Frontal cortex (tissue), 4 donors: Measurements from ENCODE around the gene SYNPO2. TPM values are rescaled to one million over a fixed set of nuclear protein-coding genes. Genes with fewer than 3 reads are reported as not detected.
"Not testable (repeated sequence)": the region's sequence is repeated elsewhere in the genome, so short reads cannot be mapped to it uniquely, and the experiment has no call there.

Experiments used
- DNase-seq, 2 donors: peaks; one replicate each; pipeline ENCODE4 v3.0.0; 2012; ENCODE audit warnings: low spot score in 2 of 2
- FAIRE-seq: peaks from 2 replicates; lab custom pipeline; 2012; peaks lifted over from hg19 to GRCh38; lab: Jason Lieb, UNC
- total RNA-seq: library from RNA; depleted of rRNA; stranded (reverse); fragments of >200 nt; gene quantifications from one replicate; pipeline ENCODE4 v1.2.3, GENCODE V29; 2014
- donor health status: control.
- donor health status: control.
- donor health status: control.

The SYNPO2 gene
- total RNA-seq, 1 donor from 2014 or later = 1.6 TPM

DNA sequence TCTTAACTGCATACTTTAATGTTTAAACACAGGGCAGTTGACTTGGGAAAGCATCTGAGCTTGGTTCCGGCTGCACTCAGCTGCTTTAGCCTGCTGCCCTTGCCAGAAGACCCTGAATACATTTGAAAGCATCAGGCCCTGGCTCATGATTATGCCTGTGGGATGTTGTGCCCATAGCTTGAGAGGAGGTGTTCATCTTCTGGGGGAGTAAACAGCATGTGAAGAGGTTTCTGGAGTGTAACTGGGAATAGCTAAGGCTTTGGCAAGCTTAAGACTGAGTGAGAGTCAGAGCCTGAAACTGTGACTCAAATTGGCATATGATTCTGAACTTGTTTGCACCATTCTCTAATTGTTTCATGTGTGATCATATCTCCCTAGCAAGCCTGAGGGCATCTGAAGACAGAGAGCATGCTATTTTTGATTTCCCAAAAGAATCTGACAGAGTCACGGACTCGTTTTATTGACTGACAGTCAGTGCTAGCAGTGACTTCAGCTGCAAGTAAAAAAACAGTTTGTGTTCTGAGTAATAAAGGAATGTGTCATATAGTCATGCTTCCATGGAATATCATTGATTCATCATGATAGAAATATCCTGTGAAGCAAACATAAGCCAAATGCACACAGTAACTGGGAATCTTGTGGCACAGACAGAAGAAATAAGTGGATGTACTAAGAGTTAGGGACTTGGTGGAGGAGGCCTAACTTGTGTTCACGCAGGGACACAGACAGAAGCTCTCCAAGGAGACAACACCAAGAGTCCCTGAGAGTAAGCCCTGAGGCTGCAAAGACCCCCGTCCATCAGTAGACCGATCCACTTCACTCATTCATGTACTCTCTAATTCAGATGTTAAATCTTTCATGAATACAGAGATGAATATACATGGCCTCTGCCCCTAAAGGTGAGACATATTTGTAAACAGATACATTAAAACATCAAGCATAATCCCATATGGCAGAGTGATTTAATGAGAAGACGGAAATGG, 100.7 kb downstream of the SYNPO2 start:
- FAIRE-seq (no peak), DNase-seq (no peak)

DNA sequence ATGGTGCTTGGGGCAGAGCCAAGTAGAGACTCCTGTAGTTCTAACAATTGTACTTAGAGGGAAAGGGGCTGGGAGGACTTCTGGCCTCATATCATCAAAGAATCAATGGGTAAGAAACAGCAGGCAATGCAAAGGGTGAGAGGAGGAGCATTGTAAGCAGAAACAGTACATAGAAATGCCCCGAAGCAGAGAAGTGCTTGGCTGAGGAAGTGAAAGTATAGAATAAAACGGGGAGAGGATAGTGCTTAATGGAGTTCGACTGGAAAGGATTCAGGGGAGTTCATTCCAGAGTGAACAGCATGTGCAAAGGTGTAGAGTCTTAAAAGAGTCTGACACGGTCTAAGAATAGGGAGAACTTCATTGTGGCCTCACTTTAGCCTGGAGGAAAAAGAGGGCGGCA, 103.0 kb downstream of the SYNPO2 start:
- no peak for DNase-seq
- no peak for FAIRE-seq

DNA sequence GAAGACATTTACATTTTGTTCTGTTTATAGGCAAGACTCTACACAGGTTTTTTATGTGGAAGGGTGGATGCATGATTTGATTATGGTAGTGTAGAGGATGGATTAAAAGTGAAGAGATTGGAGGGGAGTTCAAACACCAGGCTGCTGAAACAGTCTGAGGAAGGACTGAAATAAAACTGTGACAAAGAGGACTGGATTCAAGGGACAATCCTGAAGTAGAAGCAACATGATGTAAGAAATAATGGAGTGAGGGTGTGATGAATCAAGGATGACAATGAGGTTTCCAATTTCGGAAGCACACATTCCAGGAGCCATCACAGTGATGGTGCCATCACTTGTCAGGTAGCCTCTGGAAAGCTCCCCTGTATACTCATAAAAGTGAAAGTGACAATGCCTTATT, 103.5 kb downstream of the SYNPO2 start:
- no peak for DNase-seq
- no peak for FAIRE-seq

DNA sequence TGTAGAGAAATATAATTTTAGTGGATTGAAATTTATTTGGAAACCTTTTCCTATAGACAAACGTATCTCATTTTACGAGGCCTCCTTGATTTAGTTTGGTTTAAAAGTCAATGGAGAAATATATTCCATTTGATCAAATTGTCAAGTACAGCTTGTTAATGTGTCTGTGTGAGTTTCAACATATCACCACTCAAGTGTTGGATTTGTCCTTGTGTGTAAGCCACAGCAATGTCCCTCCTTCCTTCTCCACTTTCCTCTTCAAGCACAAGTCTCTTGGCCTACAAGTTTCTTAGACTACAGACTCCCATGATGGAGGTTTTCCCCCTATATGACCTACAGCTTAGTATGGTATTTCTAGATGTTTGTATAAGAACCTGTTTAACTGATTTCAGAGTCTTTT, 104.7 kb downstream of the SYNPO2 start:
- DNase-seq (no peak), FAIRE-seq (no peak)

DNA sequence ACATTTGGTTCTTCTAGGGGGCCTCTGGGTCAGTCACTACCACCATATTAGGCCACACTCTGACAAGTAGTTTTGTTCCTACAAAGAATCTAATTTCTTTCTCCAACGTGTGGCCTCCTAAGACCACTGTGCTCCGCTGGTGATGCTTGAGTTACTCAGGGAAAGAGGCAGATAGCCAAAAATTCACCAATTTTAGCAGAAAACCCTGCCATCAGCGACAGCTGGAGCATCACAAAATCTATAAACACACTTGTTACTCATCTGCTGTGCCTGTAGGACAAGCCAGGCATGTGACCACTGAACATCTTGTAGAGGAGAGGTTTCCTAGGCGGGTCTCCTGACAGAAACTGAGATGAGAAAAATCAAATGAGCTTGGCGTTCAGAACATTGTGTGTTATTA, 105.4 kb downstream of the SYNPO2 start:
- DNase-seq (no peak), FAIRE-seq (no peak)

DNA sequence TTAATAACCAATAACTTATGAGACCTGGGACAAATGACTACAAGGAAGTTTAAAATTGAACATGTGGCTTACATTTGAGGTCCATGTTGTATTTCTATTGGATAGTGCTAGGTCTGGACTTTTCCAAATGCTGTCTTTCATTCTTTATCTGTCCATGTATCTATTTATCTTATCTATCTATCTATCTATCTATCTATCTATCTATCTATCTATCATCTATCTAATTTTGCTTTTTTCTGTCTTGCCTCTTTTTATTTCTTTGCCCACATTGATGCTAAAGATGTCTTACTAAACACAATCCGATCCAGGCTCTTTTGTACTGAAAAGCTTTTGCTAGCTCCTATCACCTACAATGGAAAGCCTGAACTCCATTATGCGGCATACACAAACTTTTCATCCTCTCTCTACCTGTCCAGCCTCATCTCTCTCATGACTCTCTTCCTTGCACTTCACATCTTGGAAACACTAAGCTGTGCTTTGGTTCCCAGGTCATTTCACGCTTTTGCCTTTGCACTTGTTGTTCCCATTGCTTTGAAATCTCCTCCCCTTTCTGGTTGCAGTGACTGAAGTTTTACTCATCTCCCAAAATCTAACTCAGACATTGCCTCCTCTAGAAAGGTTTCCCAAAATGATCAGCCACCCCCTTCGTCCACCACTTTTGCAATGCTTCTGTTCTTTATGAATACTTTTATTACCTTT, 107.2 kb downstream of the SYNPO2 start:
- FAIRE-seq (no peak), DNase-seq (no peak)

DNA sequence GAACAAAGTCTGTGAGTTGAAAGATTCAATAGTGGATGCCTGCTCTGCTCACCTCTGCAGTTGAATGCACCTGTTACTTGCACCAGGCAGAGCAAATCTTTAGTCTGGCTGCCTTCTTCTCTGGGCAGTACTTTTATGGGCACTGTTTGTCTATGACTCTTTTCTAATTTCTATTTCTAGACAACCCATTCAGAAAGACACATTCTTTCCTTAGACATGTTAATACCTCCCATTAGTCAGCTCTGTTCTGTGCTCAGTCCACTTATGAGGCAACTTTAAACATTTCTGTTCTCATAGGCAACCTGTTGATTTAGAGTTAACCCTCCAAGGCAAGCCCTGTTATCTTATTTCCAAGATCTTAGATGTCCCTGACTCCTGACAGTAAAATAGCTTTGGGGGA, 108.9 kb downstream of the SYNPO2 start:
- DNase-seq (no peak), FAIRE-seq (no peak)

DNA sequence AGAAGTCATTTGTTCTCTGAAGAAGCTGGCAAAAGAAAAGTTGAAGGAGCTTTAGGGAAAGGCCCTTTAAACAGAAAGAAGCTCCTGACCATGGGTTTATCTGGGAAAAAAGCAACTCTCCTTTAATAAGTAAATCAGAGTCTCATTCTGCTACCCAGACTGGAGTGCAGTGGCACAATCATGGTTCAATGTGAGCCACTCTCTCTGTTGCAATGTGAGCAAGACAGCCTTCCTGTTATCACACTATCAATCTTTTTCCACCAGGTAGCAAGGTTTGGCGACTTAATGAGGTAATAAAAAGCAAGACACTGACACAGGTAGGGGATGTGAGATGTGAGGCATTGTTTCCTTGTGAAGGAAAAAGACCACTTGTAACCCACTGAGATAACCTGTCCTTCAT, 111.3 kb downstream of the SYNPO2 start:
- no peak for DNase-seq
- FAIRE-seq = no peak

DNA sequence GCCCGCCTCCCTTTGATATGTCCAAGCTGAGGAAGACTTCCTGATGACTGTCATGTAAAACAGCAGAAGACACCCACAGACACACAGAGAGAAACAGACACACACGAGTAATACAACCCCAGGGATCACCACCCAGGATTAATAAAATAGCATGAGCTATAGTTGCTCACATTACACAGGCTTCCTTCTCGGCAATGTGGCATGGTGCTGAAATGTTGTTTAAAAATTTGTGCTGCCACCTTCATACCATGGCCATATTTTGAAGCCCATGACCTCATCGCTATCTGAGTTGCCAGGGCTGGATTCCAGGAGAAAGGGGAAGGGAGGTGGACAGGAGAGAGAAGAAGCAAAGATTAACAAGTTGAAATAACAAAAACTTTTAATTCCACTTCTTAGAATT, 111.7 kb downstream of the SYNPO2 start:
- FAIRE-seq (no peak), DNase-seq (no peak)

DNA sequence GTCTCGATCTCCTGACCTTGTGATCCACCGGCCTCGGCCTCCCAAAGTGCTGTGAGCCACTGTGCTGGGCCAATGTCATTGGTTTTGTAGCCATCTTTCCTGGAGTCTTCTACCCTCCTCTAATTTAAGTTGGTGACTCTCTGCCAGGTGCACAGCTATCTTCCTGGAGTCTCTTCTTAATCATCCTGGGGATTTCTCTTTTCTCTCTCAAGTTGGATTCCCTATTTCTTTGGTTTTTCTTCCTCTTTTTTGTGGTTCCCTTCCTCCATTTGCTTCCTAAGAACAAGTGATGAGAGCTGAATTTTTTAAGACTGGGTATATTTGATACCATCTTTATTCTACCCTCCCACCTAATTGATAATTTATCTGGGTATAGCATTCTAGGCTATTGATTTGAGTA, 113.8 kb downstream of the SYNPO2 start:
- FAIRE-seq (no peak), DNase-seq (no peak)

DNA sequence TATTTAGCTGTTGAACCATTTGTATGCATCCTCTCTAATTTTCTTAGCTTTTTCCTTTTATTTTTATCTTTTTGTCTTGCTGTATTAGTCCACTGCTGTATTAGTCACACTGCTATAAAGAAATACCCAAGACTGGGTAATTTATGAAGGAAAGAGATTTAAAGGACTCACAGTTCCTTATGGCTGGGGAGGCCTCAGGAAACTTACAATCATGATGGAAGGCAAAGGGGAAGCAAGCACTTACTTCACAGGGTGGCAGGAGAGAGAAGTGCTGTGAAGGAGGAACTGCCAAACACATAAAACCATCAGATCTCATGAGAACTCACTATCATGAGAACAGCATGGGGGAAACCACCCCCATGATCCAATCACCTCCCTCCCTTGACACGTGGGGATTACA, 114.3 kb downstream of the SYNPO2 start:
- not testable (repeated sequence) for FAIRE-seq, DNase-seq

DNA sequence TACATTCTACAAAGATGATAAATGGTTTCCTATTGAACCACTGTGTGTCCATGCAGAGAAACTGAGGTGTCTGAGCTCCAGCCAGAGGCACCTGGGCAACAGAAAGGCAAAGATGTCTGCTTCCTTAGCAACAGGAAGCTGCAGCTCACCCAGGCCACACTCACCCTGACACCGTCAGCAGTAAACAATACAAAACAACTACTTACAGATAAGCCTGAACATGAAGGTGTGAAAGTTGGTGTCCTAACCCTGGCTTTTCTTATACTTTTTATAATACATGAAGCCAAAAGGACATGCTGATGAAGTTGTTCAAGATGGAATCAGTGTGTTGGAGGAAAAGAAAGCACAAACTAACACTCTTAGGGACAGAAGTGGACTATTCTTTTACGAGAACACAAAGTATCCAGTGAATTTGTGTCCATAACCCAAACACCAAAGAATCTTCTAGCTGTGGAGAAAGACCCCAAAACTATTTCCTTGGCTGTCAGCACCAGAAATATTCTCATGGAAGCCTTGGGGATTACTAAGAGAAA, 117.3 kb downstream of the SYNPO2 start:
- no peak for FAIRE-seq
- no peak for DNase-seq

DNA sequence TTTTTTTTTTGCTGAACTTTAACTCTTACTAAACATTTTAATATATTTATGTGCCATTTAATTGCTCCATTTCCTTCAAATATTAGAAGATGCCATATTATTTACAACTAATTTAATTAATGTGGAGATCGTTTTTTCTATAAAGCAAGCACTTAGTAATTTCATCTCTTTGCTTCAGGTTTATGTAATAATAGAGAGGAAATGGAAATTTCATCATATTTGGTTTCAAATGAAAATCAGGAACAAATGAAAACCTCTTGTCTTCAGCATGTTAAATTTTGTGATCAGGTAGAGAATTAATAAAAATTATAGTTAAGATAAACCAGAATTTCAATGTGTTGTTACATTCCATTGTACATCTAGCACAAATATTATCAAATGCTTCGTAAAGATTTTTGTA, 120.1 kb downstream of the SYNPO2 start:
- FAIRE-seq (peak; percentile 3), DNase-seq (no peak)

DNA sequence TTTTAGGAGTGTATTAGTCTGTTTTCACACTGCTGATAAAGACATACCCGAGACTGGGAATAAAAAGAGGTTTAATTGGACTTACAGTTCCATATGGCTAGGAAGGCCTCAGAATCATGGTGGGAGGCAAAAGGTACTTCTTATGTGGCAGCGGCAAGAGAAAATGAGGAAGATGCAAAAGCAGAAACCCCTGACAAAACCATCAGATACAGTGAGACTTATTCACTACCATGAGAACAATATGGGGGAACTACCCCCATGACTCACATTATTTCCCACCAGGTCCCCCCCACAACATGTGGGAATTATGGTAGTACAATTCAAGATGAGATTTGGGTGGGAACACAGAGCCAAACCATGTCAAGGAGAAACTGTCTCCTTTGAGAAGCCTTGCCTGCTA, 121.6 kb downstream of the SYNPO2 start:
- FAIRE-seq, DNase-seq: not testable (repeated sequence)

DNA sequence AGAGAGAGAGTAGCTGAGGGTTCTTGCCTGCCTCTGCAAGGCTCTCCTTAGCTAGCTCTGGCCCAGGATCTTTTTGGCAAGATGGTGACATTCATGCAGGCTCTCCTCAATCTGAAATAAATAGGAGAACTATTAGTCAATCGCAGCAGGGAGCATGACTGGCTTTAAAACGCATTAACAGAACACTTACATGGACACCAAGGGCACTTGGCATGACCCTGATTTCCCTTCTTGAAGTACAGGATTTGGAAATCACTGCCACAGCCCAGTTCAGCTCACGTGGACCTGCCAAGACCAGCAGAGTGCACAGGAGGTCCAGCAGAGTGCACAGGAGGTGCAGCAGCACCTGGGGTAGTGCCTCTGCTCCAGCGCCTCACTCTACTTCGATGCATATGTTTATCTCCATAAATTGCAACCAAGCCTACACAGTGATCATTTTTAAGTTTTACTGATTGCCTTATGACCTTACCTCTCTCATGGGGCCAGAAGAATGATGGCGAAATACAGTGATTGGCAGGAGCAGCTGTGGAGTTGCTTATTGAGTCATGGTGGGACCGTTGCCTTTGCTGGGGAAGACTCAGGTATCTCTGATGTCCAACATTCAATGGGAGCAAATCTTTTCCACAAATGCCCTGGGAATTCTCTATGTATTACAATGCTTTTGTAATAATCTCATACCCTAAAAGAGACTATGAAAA, 122.4 kb downstream of the SYNPO2 start:
- no peak for DNase-seq

DNA sequence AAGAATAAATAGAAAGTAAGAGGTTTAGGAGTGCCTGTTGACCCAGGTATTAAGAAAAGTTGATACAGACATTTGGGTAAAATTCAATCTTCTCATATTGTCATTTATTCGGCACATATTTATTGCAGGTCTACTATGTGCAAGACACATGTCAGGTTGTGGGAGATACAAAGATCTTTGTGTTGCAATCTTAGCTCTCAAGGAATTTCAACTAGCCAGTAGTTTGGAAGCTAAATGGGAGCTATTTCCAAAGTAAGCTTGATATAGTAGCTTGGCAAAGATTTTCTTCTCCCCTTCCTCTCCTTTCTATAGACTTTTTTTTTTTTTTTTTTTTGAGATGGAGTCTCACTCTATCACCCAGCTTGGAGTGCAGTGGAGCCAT, 122.9 kb downstream of the SYNPO2 start:
- FAIRE-seq (no peak), DNase-seq (no peak)

More for the DNA sequence above, 122.4 kb downstream of the SYNPO2 start:
- no peak for FAIRE-seq

DNA sequence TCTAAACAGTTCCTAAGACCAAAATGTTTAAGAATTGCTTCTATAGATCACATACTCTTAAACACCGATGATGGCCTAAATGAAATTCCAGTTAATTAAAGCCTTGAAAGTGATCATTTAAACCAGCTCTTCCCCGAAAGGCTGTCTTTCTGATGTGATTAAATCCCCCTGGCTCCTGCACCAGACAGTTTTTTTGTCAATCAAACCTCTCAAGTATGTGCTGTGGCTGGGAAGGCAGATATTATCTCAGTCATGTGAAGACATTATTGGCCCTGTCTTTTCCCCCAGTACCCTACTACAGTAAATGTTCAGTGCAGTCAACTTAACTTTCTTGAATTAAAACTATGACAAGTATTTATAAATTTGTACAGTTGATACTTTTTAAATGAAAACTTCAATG, 126.0 kb downstream of the SYNPO2 start:
- FAIRE-seq (no peak), DNase-seq (no peak)

DNA sequence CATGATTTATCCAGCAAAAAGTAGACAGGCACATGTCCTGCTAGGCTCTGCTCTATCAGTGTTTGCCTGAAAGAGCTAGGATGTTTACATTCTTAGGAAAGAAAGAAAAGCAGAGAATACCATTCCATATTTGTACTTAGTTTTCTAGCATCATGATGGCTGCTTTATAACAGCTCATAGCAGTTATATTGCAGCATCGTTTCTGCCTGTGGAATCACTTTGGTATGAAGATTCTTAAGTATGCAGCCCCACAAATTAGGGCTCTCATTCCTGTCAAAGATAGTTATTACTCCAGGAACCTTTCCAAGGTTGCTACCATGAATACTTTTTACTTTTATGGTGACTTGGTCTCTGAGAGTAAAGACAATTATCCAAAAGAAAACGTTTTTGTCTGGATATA, 128.0 kb downstream of the SYNPO2 start:
- FAIRE-seq = no peak
- no peak for DNase-seq

DNA sequence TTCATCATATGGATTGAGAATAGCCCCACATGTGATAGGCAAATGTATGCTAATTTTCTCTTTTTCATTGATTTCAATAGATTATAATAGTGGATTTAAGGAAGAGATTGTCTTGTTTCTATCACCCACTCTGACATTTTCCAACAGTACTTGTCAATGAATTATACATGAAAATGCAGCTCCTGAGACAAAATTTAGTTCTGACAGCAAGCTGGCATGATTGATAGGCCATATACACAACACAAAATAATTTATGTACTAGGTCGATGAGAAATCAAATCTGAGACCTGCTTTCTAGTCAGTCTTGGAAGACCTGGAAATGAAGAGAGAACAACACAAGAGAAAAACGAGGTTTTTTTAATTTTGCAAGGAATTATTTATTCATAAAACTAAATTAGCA, 129.0 kb downstream of the SYNPO2 start:
- DNase-seq (no peak), FAIRE-seq (no peak)

DNA sequence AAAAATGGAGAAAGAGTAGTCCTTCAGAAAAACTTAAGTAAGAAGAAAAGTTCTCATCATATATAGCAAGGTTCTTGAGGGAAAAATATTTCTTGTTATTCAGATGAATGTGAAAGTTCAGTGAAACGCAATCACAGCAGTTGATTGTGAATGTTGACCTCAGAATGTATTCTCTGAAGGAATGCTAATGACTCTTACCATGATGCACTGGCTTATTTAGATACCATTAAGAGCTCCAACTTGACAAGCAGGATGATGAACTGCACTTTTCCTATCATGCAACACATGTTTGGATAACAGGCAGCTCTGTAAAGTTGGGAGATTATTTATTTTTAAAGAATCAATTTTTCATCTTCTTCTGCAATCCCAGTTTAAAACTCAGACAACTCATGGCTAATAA, 131.5 kb downstream of the SYNPO2 start:
- no peak for FAIRE-seq

More for the DNA sequence above, 131.5 kb downstream of the SYNPO2 start:
- no peak for DNase-seq
